ENCODE measurements around the gene CTAGE9.

GRCh38 chr6:131731224-131731623, 20.4 kb upstream of the CTAGE9 start:
- TF ChIP-seq CTCF (IDR thresholded peaks at IDR 0.05) (no peak), POLR2A (IDR thresholded peaks at IDR 0.05) (no peak)
